ENCODE data around the gene CTNNAL1.

DNA sequence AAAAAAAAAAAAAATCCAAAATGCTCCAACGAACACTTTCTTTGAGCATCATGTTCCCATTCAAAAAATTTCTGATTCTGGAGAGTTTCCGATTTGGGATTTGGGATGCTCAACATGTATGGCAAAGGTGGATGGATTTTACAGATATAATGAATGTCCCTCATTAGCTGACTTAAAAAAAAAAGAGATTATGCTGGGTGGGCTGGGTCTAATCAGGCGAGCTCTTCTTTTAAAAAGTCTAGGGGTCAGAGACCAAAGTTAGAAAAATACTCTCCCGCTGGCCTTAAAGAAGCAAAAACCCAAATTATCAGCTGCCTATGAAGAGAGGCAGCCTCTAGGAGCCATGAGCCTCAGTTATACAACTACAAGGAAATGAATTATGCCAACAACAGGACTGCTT, 15.2 kb upstream of the CTNNAL1 start:
- TF ChIP-seq, protein P1, sequence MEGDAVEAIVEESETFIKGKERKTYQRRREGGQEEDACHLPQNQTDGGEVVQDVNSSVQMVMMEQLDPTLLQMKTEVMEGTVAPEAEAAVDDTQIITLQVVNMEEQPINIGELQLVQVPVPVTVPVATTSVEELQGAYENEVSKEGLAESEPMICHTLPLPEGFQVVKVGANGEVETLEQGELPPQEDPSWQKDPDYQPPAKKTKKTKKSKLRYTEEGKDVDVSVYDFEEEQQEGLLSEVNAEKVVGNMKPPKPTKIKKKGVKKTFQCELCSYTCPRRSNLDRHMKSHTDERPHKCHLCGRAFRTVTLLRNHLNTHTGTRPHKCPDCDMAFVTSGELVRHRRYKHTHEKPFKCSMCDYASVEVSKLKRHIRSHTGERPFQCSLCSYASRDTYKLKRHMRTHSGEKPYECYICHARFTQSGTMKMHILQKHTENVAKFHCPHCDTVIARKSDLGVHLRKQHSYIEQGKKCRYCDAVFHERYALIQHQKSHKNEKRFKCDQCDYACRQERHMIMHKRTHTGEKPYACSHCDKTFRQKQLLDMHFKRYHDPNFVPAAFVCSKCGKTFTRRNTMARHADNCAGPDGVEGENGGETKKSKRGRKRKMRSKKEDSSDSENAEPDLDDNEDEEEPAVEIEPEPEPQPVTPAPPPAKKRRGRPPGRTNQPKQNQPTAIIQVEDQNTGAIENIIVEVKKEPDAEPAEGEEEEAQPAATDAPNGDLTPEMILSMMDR (IDR thresholded peaks at IDR 0.05; ENCODE audit: extremely low read depth in 1 of 2, insufficient read depth in 1 of 2, low read depth in 1 of 2, low read length in 2 of 2), result no peak
- TF ChIP-seq EZH2 (IDR thresholded peaks at IDR 0.05; ENCODE audit: borderline replicate concordance, low read depth, low read length, severe bottlenecking), result no peak
- TF ChIP-seq POLR2A (IDR thresholded peaks at IDR 0.05; ENCODE audit: low read depth, low read length), result no peak
- TF ChIP-seq JUN (IDR thresholded peaks at IDR 0.05; ENCODE audit: borderline replicate concordance, insufficient read depth, insufficient read length, low read depth), result no peak
- no peak for TF ChIP-seq POLR2AphosphoS5 (IDR thresholded peaks at IDR 0.05; ENCODE audit: insufficient read depth, low read depth, low read length)
- TF ChIP-seq, protein P2, sequence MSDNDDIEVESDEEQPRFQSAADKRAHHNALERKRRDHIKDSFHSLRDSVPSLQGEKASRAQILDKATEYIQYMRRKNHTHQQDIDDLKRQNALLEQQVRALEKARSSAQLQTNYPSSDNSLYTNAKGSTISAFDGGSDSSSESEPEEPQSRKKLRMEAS (IDR thresholded peaks at IDR 0.05; ENCODE audit: insufficient read depth, insufficient read length), result no peak
- no peak for TF ChIP-seq MYC (IDR thresholded peaks at IDR 0.05; ENCODE audit: low read depth, low read length)
- no peak for TF ChIP-seq GATA2 (IDR thresholded peaks at IDR 0.05; ENCODE audit: insufficient read depth, insufficient read length, low read depth, low read length)
- TF ChIP-seq FOS (IDR thresholded peaks at IDR 0.05; ENCODE audit: borderline replicate concordance, insufficient read depth, low read length), result no peak
